Measurements from ENCODE around the gene GHR. TPM values are rescaled to one million over a fixed set of nuclear protein-coding genes. Genes with fewer than 3 reads are reported as not detected.

GHR gene
- total RNA-seq, 1 experiment from 2014 or later = 0.05 TPM

DNA sequence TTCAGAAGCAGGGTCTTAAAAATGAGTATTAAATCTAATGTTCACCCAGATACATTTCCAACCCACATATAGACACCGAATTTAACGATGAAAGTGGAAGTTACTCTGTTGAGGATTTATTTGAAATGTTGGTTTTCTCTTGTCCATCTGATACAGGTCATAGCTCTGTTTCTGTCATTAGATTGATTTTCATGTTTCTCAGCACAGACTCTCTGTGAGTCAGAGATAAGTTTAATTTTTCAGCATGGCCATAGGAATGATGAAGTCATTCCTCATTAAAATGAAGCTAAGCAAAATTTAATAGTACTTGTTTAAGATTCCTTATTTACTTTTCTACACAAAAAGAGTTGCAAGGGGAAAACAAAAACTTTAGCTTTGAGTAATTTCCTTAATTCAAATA, 38.8 kb downstream of the GHR start:
- CTCF ChIA-PET = no interaction called here
- no TSS peak for BruUV-seq (replicated peaks)
- TF ChIP-seq POLR2AphosphoS5 (IDR thresholded peaks at IDR 0.05; ENCODE audit: low read depth, low read length) (no peak), SIN3A (IDR thresholded peaks at IDR 0.05; ENCODE audit: borderline replicate concordance, insufficient read depth, low read depth, low read length) (no peak), CTCF (IDR thresholded peaks at IDR 0.05) (no peak), TCF7L2 (IDR thresholded peaks at IDR 0.05; ENCODE audit: low read depth, low read length) (no peak), REST (IDR thresholded peaks at IDR 0.05; ENCODE audit: insufficient read depth in 1 of 2, low read depth in 2 of 2, low read length in 1 of 2) (no peak)
- POLR2A ChIA-PET = no interaction called here
- Histone ChIP-seq H3K4me1 (ENCODE audit: control insufficient read depth, insufficient read depth, low read length) (no peaks in the 10 kb centered on the region), H3K4me3 (ENCODE audit: low read depth in 2 of 2, low read length in 2 of 2) (no peak overlapping the region), H3K27ac (ENCODE audit: low read length) (no peak overlapping the region), H3K36me3 (ENCODE audit: control insufficient read depth, insufficient read depth, low read length) (no peaks in the 10 kb centered on the region), H3K27me3 (ENCODE audit: control insufficient read depth, insufficient read depth, low read length) (no peaks in the 10 kb centered on the region; the same call in 1 of the 2 replicates), H3K9me3 (ENCODE audit: control insufficient read depth, insufficient read depth, low read depth, low read length) (no peaks in the 10 kb centered on the region)
- DNase-seq (ENCODE audit: low read depth, low spot score) (no peak), ATAC-seq (no peak)
- intact Hi-C loops (cut with micrococcal nuclease; ENCODE audit: unreplicated experiment) (no loop called here), in situ Hi-C loops (cut with HindIII; ENCODE audit: low pct_unique_long_range_greater_than_20kb, low sequenced_read_pairs) (no loop called here)

DNA sequence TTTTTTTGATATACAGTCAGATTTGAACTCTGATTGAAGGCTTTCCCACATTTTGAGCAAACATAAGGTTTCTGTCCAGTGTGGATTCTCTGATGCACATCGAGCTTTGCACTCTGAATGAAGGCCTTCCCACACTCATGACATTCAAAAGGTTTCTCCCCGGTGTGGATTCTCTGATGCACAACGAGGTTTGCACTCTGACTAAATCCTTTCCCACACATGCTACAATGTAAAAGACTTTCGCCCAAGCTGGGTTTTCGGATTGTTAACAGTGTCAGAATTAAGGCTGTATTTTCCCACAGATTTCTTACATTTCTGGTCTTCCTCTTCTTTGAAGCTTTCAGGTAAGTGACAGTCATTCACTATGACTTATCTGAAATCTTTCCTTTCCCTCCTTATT, 44.3 kb downstream of the GHR start:
- DNase-seq (ENCODE audit: low read depth, low spot score) (no peak), ATAC-seq (no peak)
- Histone ChIP-seq H3K4me1 (ENCODE audit: control insufficient read depth, insufficient read depth, low read length) (no peaks in the 10 kb centered on the region), H3K36me3 (ENCODE audit: control insufficient read depth, insufficient read depth, low read length) (no peaks in the 10 kb centered on the region), H3K27ac (ENCODE audit: low read length) (no peak overlapping the region), H3K27me3 (ENCODE audit: control insufficient read depth, insufficient read depth, low read length) (no peaks in the 10 kb centered on the region), H3K9me3 (ENCODE audit: control insufficient read depth, insufficient read depth, low read depth, low read length) (no peaks in the 10 kb centered on the region), H3K4me3 (ENCODE audit: low read depth in 2 of 2, low read length in 2 of 2) (no peak overlapping the region)
- no peak for TF ChIP-seq REST (IDR thresholded peaks at IDR 0.05; ENCODE audit: insufficient read depth in 1 of 2, low read depth in 2 of 2, low read length in 1 of 2)
- TF ChIP-seq CTCF (IDR thresholded peaks at IDR 0.05) = no peak
- TF ChIP-seq POLR2AphosphoS5 (IDR thresholded peaks at IDR 0.05; ENCODE audit: low read depth, low read length) = no peak
- no peak for TF ChIP-seq TCF7L2 (IDR thresholded peaks at IDR 0.05; ENCODE audit: low read depth, low read length)
- no peak for TF ChIP-seq SIN3A (IDR thresholded peaks at IDR 0.05; ENCODE audit: borderline replicate concordance, insufficient read depth, low read depth, low read length)
- CTCF ChIA-PET = no interaction called here
- no TSS peak for BruUV-seq (replicated peaks)
- intact Hi-C loops (cut with micrococcal nuclease; ENCODE audit: unreplicated experiment) = no loop called here
- POLR2A ChIA-PET = no interaction called here
- in situ Hi-C loops (cut with HindIII; ENCODE audit: low pct_unique_long_range_greater_than_20kb, low sequenced_read_pairs) = no loop called here

All from Panc1 (cell line).